GM19035 (cell line): ENCODE data around the gene CWC22.
"Not testable (repeated sequence)": the region's sequence is repeated elsewhere in the genome, so short reads cannot be mapped to it uniquely, and the experiment has no call there.

Source experiments
- ATAC-seq: cut with Tn5 transposase; IDR thresholded peaks from one replicate; pipeline ENCODE4 v1.9.1; 2021; ENCODE audit not compliant: unreplicated experiment

CWC22 gene

GRCh38 chr2:180006781-180007579 lies at the start of gene CWC22:
CWC22 (minus strand) TSS chr2:180007297; CDS start chr2:179993341, 13,956 bp downstream.
- ATAC-seq = peak; percentile 99

GRCh38 chr2:180056367-180057118 lies 49.4 kb upstream of the CWC22 start:
- no peak for ATAC-seq

- ATAC-seq = not testable (repeated sequence)
Measured at GRCh38 chr2:180054576-180054975, 47.5 kb upstream of the CWC22 start.

- no peak for ATAC-seq
Measured at GRCh38 chr2:180050246-180050645, 43.1 kb upstream of the CWC22 start.

- ATAC-seq = no peak
Measured at GRCh38 chr2:180048251-180048650, 41.2 kb upstream of the CWC22 start.

- ATAC-seq = no peak
Measured at GRCh38 chr2:180046776-180047175, 39.7 kb upstream of the CWC22 start.

- no peak for ATAC-seq
Measured at GRCh38 chr2:180046202-180046601, 39.1 kb upstream of the CWC22 start.

GRCh38 chr2:180040146-180040925 lies 33.2 kb upstream of the CWC22 start:
- ATAC-seq = no peak

GRCh38 chr2:180038997-180039396 lies 31.9 kb upstream of the CWC22 start:
- no peak for ATAC-seq

- no peak for ATAC-seq
Measured at GRCh38 chr2:180033993-180034894, 27.1 kb upstream of the CWC22 start.

GRCh38 chr2:180029575-180029974 lies 22.5 kb upstream of the CWC22 start:
- no peak for ATAC-seq

GRCh38 chr2:180021850-180022249 lies 14.8 kb upstream of the CWC22 start:
- no peak for ATAC-seq

GRCh38 chr2:180017784-180018183 lies 10.7 kb upstream of the CWC22 start:
- no peak for ATAC-seq

- ATAC-seq = no peak
Measured at GRCh38 chr2:180016937-180017336, 9.8 kb upstream of the CWC22 start.

GRCh38 chr2:180015951-180016709 lies 9.0 kb upstream of the CWC22 start:
- no peak for ATAC-seq

- no peak for ATAC-seq
Measured at GRCh38 chr2:180012523-180012922, 5.4 kb upstream of the CWC22 start.

- no peak for ATAC-seq
Measured at GRCh38 chr2:180010701-180011100, 3.6 kb upstream of the CWC22 start.

- no peak for ATAC-seq
Measured at GRCh38 chr2:180006231-180006630, 866 bp downstream of the CWC22 start.

GRCh38 chr2:180005465-180005864 lies 1.6 kb downstream of the CWC22 start:
- not testable (repeated sequence) for ATAC-seq

- ATAC-seq = no peak
Measured at GRCh38 chr2:180004731-180005130, 2.4 kb downstream of the CWC22 start.
